Measurements from ENCODE around the gene HRCT1.

HRCT1 gene

GRCh38 chr9:35905912-35906679, at the start of gene HRCT1:
TSS of gene HRCT1 (plus strand) at chr9:35906202. CDS start at chr9:35906288, 86 bp downstream.
- Mint-ChIP-seq H3K27ac (no peak within 1 kb of the TSS), H3K36me3 (ENCODE audit: low read depth) (no peaks in the 10 kb centered on the region), H3K4me1 (peaks cover 33% of the 10 kb centered on the region), H3K4me3 (no peak within 1 kb of the TSS), H3K27me3 (peaks cover 2% of the 10 kb centered on the region), H3K9me3 (no peaks in the 10 kb centered on the region)
- ATAC-seq (no peak), DNase-seq (no peak)

- peaks cover under 1% of the 10 kb centered on the region for H3K27me3 Mint-ChIP-seq
- H3K9me3 Mint-ChIP-seq, result no peaks in the 10 kb centered on the region
- H3K36me3 Mint-ChIP-seq (ENCODE audit: low read depth), result no peaks in the 10 kb centered on the region
- ATAC-seq (no peak), DNase-seq (no peak)
- no peaks in the 10 kb centered on the region for H3K4me1 Mint-ChIP-seq
- H3K4me3 Mint-ChIP-seq, result no peak overlapping the region
- H3K27ac Mint-ChIP-seq, result no peak overlapping the region
Observed at GRCh38 chr9:35856206-35856605, 49.8 kb upstream of the HRCT1 start.

- ATAC-seq, result no peak
Observed at GRCh38 chr9:35856882-35857281, 49.1 kb upstream of the HRCT1 start.

DNA sequence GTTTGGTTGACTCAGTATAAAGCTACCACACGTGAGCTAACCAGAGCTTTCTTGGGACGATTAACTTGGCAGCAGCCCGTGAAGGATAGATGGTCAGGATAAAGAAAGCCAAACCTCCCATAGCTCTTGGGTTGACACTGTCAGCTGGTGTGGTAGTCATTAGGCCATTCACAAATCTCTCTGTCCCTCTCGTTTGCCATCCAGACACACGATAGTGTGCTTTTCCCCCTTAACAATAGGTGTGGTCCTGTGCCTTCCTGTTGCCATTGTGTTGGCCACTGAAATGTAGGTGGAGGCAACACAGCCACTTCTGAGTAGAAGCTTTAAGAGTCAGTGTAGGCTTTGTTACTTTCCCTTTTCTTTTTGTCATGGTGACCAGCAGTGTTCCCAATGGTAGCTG, 47.5 kb upstream of the HRCT1 start:
- H3K36me3 Mint-ChIP-seq (ENCODE audit: low read depth), result no peaks in the 10 kb centered on the region
- no peaks in the 10 kb centered on the region for H3K9me3 Mint-ChIP-seq
- H3K27ac Mint-ChIP-seq, result no peak overlapping the region

More at GRCh38 chr9:35856882-35857281, 49.1 kb upstream of the HRCT1 start:
- Mint-ChIP-seq H3K36me3 (ENCODE audit: low read depth) (no peaks in the 10 kb centered on the region), H3K9me3 (no peaks in the 10 kb centered on the region), H3K4me3 (no peak overlapping the region), H3K27me3 (peaks cover 2% of the 10 kb centered on the region), H3K27ac (no peak overlapping the region), H3K4me1 (no peaks in the 10 kb centered on the region)
- DNase-seq, result no peak

GRCh38 chr9:35859310-35859989, 46.6 kb upstream of the HRCT1 start:
- Mint-ChIP-seq H3K4me1 (no peaks in the 10 kb centered on the region), H3K36me3 (ENCODE audit: low read depth) (no peaks in the 10 kb centered on the region), H3K9me3 (no peaks in the 10 kb centered on the region), H3K4me3 (no peak overlapping the region), H3K27ac (no peak overlapping the region), H3K27me3 (peaks cover 7% of the 10 kb centered on the region)
- DNase-seq, result peak; percentile 10
- peak; percentile 77 for ATAC-seq

More for the DNA sequence above, 47.5 kb upstream of the HRCT1 start:
- Mint-ChIP-seq H3K4me3 (no peak overlapping the region), H3K4me1 (no peaks in the 10 kb centered on the region), H3K27me3 (peaks cover 7% of the 10 kb centered on the region)
- ATAC-seq, result no peak
- no peak for DNase-seq

DNA sequence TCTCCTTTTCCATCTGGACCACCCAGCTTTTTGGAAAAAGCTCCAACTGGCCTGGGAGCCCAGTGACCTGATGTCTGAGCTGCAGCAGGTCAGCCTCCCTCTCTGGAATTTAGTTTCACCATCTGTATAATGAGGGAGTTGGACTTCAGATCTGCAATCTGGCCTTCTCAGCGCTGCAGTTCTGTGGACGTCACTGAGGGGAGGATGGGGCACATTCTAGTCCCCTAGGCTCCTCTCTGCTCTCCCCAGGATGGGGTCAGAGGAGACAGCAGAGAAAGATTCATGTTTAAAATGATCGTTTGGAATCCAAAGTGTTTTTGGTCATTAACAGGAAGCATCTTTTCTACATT, 46.0 kb upstream of the HRCT1 start:
- Mint-ChIP-seq H3K4me1 (no peaks in the 10 kb centered on the region), H3K9me3 (no peaks in the 10 kb centered on the region), H3K27me3 (peaks cover 7% of the 10 kb centered on the region), H3K27ac (no peak overlapping the region), H3K4me3 (no peak overlapping the region), H3K36me3 (ENCODE audit: low read depth) (no peaks in the 10 kb centered on the region)
- no peak for DNase-seq
- ATAC-seq, result no peak

DNA sequence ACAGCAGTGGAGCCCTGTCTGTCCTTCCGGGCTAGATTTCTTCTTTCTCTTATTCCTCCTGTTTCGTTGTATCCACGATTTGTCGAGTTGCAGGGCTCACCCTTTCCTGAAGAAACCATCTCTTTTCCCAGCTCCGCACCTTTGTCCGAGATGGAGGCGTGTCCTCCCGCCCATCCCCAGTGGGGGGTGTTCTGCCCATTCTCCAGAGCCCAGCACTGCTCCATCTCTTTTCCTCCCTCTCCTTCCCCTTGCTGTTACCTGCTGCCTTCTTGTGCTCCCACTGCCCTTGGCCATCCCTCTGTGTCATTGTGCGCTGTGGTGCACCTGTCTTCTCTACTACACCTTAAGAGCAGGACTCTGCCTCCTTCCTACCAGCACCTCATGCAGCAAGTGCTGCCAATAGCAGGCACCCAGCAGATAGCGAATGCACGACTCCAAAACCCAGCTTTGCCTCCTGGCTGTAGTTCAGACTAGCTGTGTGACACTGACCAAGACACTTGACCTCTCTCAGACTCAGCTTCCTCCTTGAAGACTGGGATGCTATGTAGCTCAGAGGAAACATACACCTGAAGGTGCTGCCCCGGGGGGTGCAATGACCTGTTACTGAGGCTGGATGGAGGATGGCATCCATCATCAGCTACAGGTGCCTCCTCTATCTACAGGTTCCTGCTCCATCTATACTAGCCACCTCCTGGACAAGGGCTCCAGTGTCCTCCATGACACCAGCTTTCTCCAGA, 44.7 kb upstream of the HRCT1 start:
- no peak for DNase-seq
- Mint-ChIP-seq H3K27me3 (peaks cover 7% of the 10 kb centered on the region), H3K9me3 (no peaks in the 10 kb centered on the region), H3K4me1 (no peaks in the 10 kb centered on the region), H3K27ac (no peak overlapping the region), H3K4me3 (no peak overlapping the region), H3K36me3 (ENCODE audit: low read depth) (no peaks in the 10 kb centered on the region)
- no peak for ATAC-seq

DNA sequence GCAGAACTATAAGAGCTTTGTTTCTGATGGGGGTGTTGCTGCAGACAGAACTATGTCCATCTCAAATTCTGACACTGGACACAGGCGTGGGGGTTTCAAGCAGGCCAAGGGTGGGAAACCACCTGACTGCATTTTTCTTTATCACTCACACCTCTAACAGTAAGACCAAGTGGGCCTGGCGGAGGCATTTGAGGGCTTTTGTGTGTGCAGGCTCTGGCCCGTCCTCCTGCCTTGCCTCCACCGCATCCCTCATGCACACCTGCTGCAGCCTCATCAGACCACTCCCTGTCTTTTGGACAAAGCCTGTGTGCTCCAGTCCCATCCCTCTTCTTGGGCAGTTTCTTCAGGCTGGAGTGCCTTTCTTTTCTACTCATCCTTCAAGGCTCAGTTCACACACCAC, 43.7 kb upstream of the HRCT1 start:
- Mint-ChIP-seq H3K27me3 (peaks cover 7% of the 10 kb centered on the region), H3K27ac (no peak overlapping the region), H3K9me3 (no peaks in the 10 kb centered on the region), H3K4me1 (no peaks in the 10 kb centered on the region), H3K36me3 (ENCODE audit: low read depth) (no peaks in the 10 kb centered on the region), H3K4me3 (no peak overlapping the region)
- DNase-seq (no peak), ATAC-seq (no peak)

DNA sequence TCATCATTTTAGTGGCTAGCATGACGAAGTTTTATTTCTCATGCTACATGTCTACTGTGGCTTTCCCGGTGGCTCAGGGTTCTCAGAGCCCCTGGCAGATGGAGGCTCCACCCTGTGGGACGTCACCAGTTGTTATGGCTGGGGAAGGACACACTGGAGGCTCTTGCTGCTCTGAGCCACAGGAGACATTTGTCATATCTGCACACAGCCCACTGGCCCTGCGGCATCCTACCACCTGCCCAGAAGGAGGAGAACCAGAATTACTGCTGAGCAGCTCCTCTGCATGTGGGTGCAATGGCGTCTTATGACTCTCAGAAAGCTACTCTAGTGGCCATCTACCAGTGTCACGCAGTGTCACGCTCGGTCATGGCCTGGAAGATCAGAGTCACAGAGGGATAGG, 42.4 kb upstream of the HRCT1 start:
- no peak for ATAC-seq
- H3K9me3 Mint-ChIP-seq, result no peaks in the 10 kb centered on the region
- DNase-seq, result no peak
- H3K27ac Mint-ChIP-seq, result no peak overlapping the region
- peaks cover 12% of the 10 kb centered on the region for H3K27me3 Mint-ChIP-seq
- H3K4me1 Mint-ChIP-seq, result no peaks in the 10 kb centered on the region
- H3K36me3 Mint-ChIP-seq (ENCODE audit: low read depth), result no peaks in the 10 kb centered on the region
- H3K4me3 Mint-ChIP-seq, result no peak overlapping the region

GRCh38 chr9:35864695-35865255, 41.2 kb upstream of the HRCT1 start:
- Mint-ChIP-seq H3K4me1 (no peaks in the 10 kb centered on the region), H3K27me3 (peaks cover 12% of the 10 kb centered on the region), H3K9me3 (no peaks in the 10 kb centered on the region), H3K36me3 (ENCODE audit: low read depth) (no peaks in the 10 kb centered on the region), H3K27ac (no peak overlapping the region), H3K4me3 (no peak overlapping the region)
- ATAC-seq, result no peak
- DNase-seq, result no peak

DNA sequence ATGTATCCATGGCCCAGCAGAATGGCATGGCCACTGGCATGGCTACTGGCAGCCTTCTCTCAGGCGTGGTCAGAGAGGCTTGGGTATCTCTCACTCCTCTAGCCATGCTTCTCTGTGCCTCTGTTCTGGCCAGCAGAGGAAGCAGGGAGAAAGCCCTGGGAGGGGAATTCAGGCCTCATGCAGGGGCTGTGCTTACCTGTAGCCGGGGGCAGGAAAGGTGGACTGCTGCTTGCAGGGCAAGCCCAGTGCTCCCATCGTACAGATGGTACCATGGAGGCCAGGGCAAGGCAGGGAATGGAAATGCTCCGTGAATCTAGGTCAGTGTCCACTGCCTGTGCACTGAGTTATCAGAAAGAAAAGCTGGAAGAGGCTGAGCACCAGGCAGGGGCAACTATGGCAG, 38.5 kb upstream of the HRCT1 start:
- Mint-ChIP-seq H3K4me3 (no peak overlapping the region), H3K9me3 (no peaks in the 10 kb centered on the region), H3K27ac (no peak overlapping the region), H3K4me1 (no peaks in the 10 kb centered on the region), H3K27me3 (peaks cover 8% of the 10 kb centered on the region), H3K36me3 (ENCODE audit: low read depth) (no peaks in the 10 kb centered on the region)
- ATAC-seq (no peak), DNase-seq (no peak)

DNA sequence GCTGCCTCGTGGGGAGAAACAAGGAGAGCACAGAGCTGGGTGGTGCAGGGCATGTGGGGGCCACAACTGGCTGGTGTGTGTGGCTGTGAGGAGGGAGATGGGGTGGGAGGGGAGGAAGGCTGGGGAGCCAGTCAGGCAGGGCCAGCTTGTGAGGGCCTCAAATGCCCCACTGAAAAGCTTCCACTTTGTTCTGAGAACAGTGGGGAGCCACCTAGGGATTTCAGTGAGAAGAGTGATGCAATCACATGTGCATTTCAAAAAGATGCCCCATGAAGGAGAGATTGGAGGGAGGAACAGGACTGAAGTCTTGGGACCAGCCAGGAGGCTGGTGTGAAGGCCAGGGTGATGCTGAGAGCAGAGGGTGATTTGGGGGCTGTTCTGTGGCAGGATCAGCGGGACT, 37.1 kb upstream of the HRCT1 start:
- Mint-ChIP-seq H3K27ac (no peak overlapping the region), H3K4me1 (no peaks in the 10 kb centered on the region), H3K4me3 (no peak overlapping the region), H3K9me3 (no peaks in the 10 kb centered on the region), H3K36me3 (ENCODE audit: low read depth) (no peaks in the 10 kb centered on the region), H3K27me3 (peaks cover 5% of the 10 kb centered on the region)
- ATAC-seq (no peak), DNase-seq (no peak)

DNA sequence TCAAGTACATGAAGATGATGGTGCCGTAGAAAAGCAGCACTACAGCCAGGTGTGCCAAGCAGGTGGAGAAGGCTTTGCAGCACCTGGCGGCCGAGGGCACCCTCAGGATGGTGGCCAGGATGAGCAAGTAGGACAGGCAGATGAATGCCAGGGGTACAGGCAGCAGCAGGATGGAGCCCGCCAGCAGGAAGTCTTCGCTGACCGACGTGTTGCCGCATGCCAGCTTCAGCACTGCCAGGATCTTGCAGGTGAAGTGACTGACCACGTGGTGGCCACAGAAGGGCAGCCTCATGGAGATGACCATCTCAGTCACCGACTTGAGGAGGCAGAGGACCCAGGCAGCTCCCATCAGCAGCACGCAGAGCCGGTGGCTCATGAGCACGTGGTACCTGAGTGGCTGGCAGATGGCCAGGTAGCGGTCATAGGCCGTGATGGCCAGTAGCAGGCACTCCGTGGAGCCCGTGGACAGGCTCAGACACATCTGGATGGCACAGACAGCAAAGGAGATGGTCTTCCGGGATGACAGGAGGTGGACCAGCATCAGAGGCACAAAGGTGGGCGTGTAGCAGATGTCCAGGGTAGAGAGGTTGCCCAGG, 36.3 kb upstream of the HRCT1 start:
- Mint-ChIP-seq H3K36me3 (ENCODE audit: low read depth) (no peaks in the 10 kb centered on the region), H3K27me3 (peaks cover 5% of the 10 kb centered on the region), H3K4me3 (no peak overlapping the region), H3K4me1 (no peaks in the 10 kb centered on the region), H3K27ac (no peak overlapping the region), H3K9me3 (no peaks in the 10 kb centered on the region)
- ATAC-seq (no peak), DNase-seq (no peak)

DNA sequence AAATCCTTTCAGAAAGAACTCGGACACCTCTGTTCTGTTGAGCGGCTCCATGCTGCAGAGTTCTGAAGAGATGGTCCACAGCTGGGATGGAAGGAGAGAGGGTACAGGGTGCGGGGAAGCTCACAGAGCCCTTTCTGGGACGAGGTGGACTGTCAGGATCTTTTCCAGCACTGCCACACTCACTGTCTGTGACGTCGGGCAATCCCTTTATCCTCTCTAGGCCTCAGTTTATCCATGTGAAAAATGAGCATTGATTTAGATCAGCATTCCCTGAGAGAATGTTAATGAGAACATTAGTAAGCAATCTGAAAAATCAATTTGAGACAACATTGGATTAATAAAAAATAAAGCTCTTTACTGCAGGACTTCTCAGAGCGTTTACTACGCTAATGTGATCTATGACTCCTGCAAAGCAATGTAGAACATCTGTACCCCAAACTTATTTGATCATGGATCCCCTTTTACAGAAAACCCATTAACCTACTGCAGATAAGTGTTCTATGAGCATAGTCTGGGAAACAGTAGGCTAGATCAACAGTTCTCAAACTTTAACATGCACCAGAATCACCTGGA, 35.6 kb upstream of the HRCT1 start, which contains the start of gene OR13J1:
Gene OR13J1, minus strand, starts transcription at position 51 of the 573 bp plus-strand sequence. Its CDS starts 0 bp downstream, at position 51.
- no peaks in the 10 kb centered on the region for H3K9me3 Mint-ChIP-seq
- H3K27ac Mint-ChIP-seq, result no peak within 1 kb of the TSS
- peaks cover 5% of the 10 kb centered on the region for H3K27me3 Mint-ChIP-seq
- ATAC-seq, result no peak
- H3K36me3 Mint-ChIP-seq (ENCODE audit: low read depth), result no peaks in the 10 kb centered on the region
- no peaks in the 10 kb centered on the region for H3K4me1 Mint-ChIP-seq
- DNase-seq, result no peak
- H3K4me3 Mint-ChIP-seq, result no peak within 1 kb of the TSS
